ENCODE results near the gene RAB40C.

DNA sequence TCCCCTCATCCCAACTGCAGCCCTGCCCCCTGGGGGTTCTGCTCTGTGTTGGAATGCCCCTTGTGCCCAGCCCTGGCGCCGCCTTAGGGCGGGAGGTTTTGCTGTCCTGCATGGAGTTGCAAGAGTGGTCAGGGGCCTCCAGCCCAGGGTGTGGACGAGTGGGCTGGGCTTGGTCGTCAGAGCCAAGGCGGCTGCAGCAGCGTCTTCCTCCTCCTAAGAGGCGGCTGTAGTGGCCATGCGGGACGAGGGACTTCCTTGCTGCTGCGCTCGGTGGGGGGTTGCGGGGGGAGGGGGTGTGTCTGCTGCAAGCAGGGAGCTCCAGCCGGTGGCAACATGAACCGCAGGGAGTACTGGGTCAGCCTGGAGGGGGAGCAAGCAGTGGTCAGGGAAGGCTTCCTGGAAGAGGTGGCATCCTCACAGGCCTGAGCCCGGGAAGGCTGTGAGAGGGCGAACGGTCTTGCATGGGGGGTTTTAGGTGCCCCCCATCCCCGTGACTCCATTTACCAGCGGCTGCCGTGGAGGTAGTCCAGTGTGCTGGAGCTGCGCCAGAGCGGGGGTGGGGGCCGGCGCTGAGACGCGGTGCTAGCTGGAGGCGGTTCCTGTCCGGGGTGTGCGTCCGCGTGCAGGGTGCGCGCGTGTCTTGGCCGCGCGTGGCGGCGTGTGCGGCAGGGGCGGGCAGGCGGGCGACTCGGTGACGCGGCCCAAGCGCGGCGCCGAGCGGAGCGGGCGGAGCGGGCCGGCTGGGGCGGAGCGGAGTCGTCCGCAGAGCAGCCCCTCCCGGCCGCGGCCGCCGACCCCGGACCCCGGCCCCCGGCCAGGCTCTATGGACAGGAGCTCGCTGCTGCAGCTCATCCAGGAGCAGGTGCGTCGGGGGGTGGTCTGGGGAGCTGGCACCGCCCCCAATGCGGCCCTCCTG, 85.4 kb downstream of the RAB40C start, which contains the start of gene RHBDL1:
- TF ChIP-seq, protein P1, sequence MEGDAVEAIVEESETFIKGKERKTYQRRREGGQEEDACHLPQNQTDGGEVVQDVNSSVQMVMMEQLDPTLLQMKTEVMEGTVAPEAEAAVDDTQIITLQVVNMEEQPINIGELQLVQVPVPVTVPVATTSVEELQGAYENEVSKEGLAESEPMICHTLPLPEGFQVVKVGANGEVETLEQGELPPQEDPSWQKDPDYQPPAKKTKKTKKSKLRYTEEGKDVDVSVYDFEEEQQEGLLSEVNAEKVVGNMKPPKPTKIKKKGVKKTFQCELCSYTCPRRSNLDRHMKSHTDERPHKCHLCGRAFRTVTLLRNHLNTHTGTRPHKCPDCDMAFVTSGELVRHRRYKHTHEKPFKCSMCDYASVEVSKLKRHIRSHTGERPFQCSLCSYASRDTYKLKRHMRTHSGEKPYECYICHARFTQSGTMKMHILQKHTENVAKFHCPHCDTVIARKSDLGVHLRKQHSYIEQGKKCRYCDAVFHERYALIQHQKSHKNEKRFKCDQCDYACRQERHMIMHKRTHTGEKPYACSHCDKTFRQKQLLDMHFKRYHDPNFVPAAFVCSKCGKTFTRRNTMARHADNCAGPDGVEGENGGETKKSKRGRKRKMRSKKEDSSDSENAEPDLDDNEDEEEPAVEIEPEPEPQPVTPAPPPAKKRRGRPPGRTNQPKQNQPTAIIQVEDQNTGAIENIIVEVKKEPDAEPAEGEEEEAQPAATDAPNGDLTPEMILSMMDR (IDR thresholded peaks at IDR 0.05) = no peak; the same call in 1 of the 2 replicates
- 0 out of 2 replicates have a peak, but pooled peaks have one; percentile 43 for TF ChIP-seq SIN3A (IDR thresholded peaks at IDR 0.05; ENCODE audit: borderline replicate concordance, insufficient read depth, low read depth, low read length)
- TF ChIP-seq, protein P2, sequence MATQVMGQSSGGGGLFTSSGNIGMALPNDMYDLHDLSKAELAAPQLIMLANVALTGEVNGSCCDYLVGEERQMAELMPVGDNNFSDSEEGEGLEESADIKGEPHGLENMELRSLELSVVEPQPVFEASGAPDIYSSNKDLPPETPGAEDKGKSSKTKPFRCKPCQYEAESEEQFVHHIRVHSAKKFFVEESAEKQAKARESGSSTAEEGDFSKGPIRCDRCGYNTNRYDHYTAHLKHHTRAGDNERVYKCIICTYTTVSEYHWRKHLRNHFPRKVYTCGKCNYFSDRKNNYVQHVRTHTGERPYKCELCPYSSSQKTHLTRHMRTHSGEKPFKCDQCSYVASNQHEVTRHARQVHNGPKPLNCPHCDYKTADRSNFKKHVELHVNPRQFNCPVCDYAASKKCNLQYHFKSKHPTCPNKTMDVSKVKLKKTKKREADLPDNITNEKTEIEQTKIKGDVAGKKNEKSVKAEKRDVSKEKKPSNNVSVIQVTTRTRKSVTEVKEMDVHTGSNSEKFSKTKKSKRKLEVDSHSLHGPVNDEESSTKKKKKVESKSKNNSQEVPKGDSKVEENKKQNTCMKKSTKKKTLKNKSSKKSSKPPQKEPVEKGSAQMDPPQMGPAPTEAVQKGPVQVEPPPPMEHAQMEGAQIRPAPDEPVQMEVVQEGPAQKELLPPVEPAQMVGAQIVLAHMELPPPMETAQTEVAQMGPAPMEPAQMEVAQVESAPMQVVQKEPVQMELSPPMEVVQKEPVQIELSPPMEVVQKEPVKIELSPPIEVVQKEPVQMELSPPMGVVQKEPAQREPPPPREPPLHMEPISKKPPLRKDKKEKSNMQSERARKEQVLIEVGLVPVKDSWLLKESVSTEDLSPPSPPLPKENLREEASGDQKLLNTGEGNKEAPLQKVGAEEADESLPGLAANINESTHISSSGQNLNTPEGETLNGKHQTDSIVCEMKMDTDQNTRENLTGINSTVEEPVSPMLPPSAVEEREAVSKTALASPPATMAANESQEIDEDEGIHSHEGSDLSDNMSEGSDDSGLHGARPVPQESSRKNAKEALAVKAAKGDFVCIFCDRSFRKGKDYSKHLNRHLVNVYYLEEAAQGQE (IDR thresholded peaks at IDR 0.05; ENCODE audit: insufficient read depth in 1 of 2, low read depth in 2 of 2, low read length in 1 of 2) = no peak
